Central memory CD4-positive, alpha-beta T cell (primary cell): ENCODE measurements around the gene WDR70.
"Not testable (repeated sequence)": the region's sequence is repeated elsewhere in the genome, so short reads cannot be mapped to it uniquely, and the experiment has no call there.

ENCODE experiments used
- DNase-seq: peaks from one replicate; pipeline ENCODE4 v3.0.0; 2022

Gene WDR70

GRCh38 chr5:37654566-37654965 is 275.4 kb downstream of the WDR70 start:
- not testable (repeated sequence) for DNase-seq

- DNase-seq, result no peak
These were observed 277.9 kb downstream of the WDR70 start for GRCh38 chr5:37657046-37657445.

GRCh38 chr5:37658440-37658839 is 279.3 kb downstream of the WDR70 start:
- DNase-seq, result no peak

GRCh38 chr5:37660319-37660718 is 281.2 kb downstream of the WDR70 start:
- no peak for DNase-seq

GRCh38 chr5:37661227-37661920 is 282.3 kb downstream of the WDR70 start:
- no peak for DNase-seq

- DNase-seq, result no peak
These were observed 282.8 kb downstream of the WDR70 start for GRCh38 chr5:37661951-37662350.

GRCh38 chr5:37662362-37662761 is 283.2 kb downstream of the WDR70 start:
- no peak for DNase-seq

- DNase-seq, result no peak
These were observed 283.8 kb downstream of the WDR70 start for GRCh38 chr5:37662789-37663485.

- DNase-seq, result no peak
These were observed 284.4 kb downstream of the WDR70 start for GRCh38 chr5:37663538-37663937.

- DNase-seq, result no peak
These were observed 285.4 kb downstream of the WDR70 start for GRCh38 chr5:37664551-37664950.

- no peak for DNase-seq
These were observed 286.2 kb downstream of the WDR70 start for GRCh38 chr5:37665272-37665671.

GRCh38 chr5:37665889-37666288 is 286.8 kb downstream of the WDR70 start:
- no peak for DNase-seq

- no peak for DNase-seq
These were observed 288.3 kb downstream of the WDR70 start for GRCh38 chr5:37667430-37667829.

- no peak for DNase-seq
These were observed 288.7 kb downstream of the WDR70 start for GRCh38 chr5:37667846-37668245.

GRCh38 chr5:37668524-37669047 is 289.5 kb downstream of the WDR70 start:
- no peak for DNase-seq

GRCh38 chr5:37672118-37672588 is 293.0 kb downstream of the WDR70 start:
- not testable (repeated sequence) for DNase-seq

- DNase-seq, result not testable (repeated sequence)
These were observed 295.2 kb downstream of the WDR70 start for GRCh38 chr5:37674361-37674760.

GRCh38 chr5:37679326-37679725 is 300.2 kb downstream of the WDR70 start:
- DNase-seq, result not testable (repeated sequence)

GRCh38 chr5:37679903-37680302 is 300.8 kb downstream of the WDR70 start:
- not testable (repeated sequence) for DNase-seq

- DNase-seq, result no peak
These were observed 304.0 kb downstream of the WDR70 start for GRCh38 chr5:37683072-37683471.

GRCh38 chr5:37685211-37685610 is 306.1 kb downstream of the WDR70 start:
- DNase-seq, result no peak

GRCh38 chr5:37685816-37686215 is 306.7 kb downstream of the WDR70 start:
- no peak for DNase-seq

- not testable (repeated sequence) for DNase-seq
These were observed 309.8 kb downstream of the WDR70 start for GRCh38 chr5:37688925-37689324.

- DNase-seq, result not testable (repeated sequence)
These were observed 315.2 kb downstream of the WDR70 start for GRCh38 chr5:37694333-37694732.
